Measurements from ENCODE around the gene TRIM46.

TRIM46 gene

GRCh38 chr1:155173478-155174323 is at the start of gene TRIM46:
TSS of gene TRIM46 (plus strand) at chr1:155173849. CDS start at chr1:155173967, 118 bp downstream.
- Histone ChIP-seq H3K4me1 (ENCODE audit: control insufficient read depth, insufficient read depth, low read length) (peaks cover 6% of the 10 kb centered on the region), H3K36me3 (ENCODE audit: control insufficient read depth, insufficient read depth, low read length) (peaks cover 41% of the 10 kb centered on the region), H3K9ac (ENCODE audit: low read depth, low read length) (peak within 1 kb of the TSS; percentile 55), H3K27ac (ENCODE audit: low read depth, low read length) (peak within 1 kb of the TSS; percentile 87), H3K9me3 (ENCODE audit: control insufficient read depth, insufficient read depth, low read length) (no peaks in the 10 kb centered on the region), H3K4me3 (ENCODE audit: low read depth, low read length) (peak within 1 kb of the TSS; percentile 83), H3K27me3 (ENCODE audit: control insufficient read depth, insufficient read depth, low read length) (no peaks in the 10 kb centered on the region)

- no peaks in the 10 kb centered on the region for H3K9me3 ChIP-seq (ENCODE audit: control insufficient read depth, insufficient read depth, low read length)
- H3K27ac ChIP-seq (ENCODE audit: low read depth, low read length) = no peak overlapping the region
- H3K27me3 ChIP-seq (ENCODE audit: control insufficient read depth, insufficient read depth, low read length) = peaks cover 71% of the 10 kb centered on the region
- H3K36me3 ChIP-seq (ENCODE audit: control insufficient read depth, insufficient read depth, low read length) = no peaks in the 10 kb centered on the region
- no peak overlapping the region for H3K4me3 ChIP-seq (ENCODE audit: low read depth, low read length)
- peaks cover 47% of the 10 kb centered on the region for H3K4me1 ChIP-seq (ENCODE audit: control insufficient read depth, insufficient read depth, low read length)
- H3K9ac ChIP-seq (ENCODE audit: low read depth, low read length) = no peak overlapping the region
Measured at GRCh38 chr1:155124503-155125463, 48.9 kb upstream of the TRIM46 start.

GRCh38 chr1:155125511-155125945 is 48.1 kb upstream of the TRIM46 start:
- Histone ChIP-seq H3K36me3 (ENCODE audit: control insufficient read depth, insufficient read depth, low read length) (no peaks in the 10 kb centered on the region), H3K27ac (ENCODE audit: low read depth, low read length) (no peak overlapping the region), H3K4me3 (ENCODE audit: low read depth, low read length) (peak overlapping the region; percentile 69), H3K4me1 (ENCODE audit: control insufficient read depth, insufficient read depth, low read length) (peaks cover 52% of the 10 kb centered on the region), H3K9ac (ENCODE audit: low read depth, low read length) (no peak overlapping the region), H3K27me3 (ENCODE audit: control insufficient read depth, insufficient read depth, low read length) (peaks cover 64% of the 10 kb centered on the region), H3K9me3 (ENCODE audit: control insufficient read depth, insufficient read depth, low read length) (no peaks in the 10 kb centered on the region)

- peaks cover 57% of the 10 kb centered on the region for H3K4me1 ChIP-seq (ENCODE audit: control insufficient read depth, insufficient read depth, low read length)
- H3K4me3 ChIP-seq (ENCODE audit: low read depth, low read length) = peak overlapping the region; percentile 69
- no peak overlapping the region for H3K9ac ChIP-seq (ENCODE audit: low read depth, low read length)
Measured at GRCh38 chr1:155125946-155126555, 47.6 kb upstream of the TRIM46 start.

GRCh38 chr1:155126556-155127104 is 47.0 kb upstream of the TRIM46 start:
- peaks cover 57% of the 10 kb centered on the region for H3K4me1 ChIP-seq (ENCODE audit: control insufficient read depth, insufficient read depth, low read length)
- peak overlapping the region; percentile 48 for H3K27ac ChIP-seq (ENCODE audit: low read depth, low read length)
- peaks cover 3% of the 10 kb centered on the region; the same call in 1 of the 2 replicates for H3K36me3 ChIP-seq (ENCODE audit: control insufficient read depth, insufficient read depth, low read length)
- peaks cover 59% of the 10 kb centered on the region for H3K27me3 ChIP-seq (ENCODE audit: control insufficient read depth, insufficient read depth, low read length)
- H3K4me3 ChIP-seq (ENCODE audit: low read depth, low read length) = peak overlapping the region; percentile 69
- H3K9ac ChIP-seq (ENCODE audit: low read depth, low read length) = no peak overlapping the region
- no peaks in the 10 kb centered on the region for H3K9me3 ChIP-seq (ENCODE audit: control insufficient read depth, insufficient read depth, low read length)

More at GRCh38 chr1:155125946-155126555, 47.6 kb upstream of the TRIM46 start:
- peaks cover 63% of the 10 kb centered on the region for H3K27me3 ChIP-seq (ENCODE audit: control insufficient read depth, insufficient read depth, low read length)
- no peaks in the 10 kb centered on the region for H3K36me3 ChIP-seq (ENCODE audit: control insufficient read depth, insufficient read depth, low read length)
- H3K9me3 ChIP-seq (ENCODE audit: control insufficient read depth, insufficient read depth, low read length) = no peaks in the 10 kb centered on the region
- peak overlapping the region; percentile 16 for H3K27ac ChIP-seq (ENCODE audit: low read depth, low read length)

- H3K4me3 ChIP-seq (ENCODE audit: low read depth, low read length) = peak within 1 kb of the TSS; percentile 69
- peak within 1 kb of the TSS; percentile 48 for H3K27ac ChIP-seq (ENCODE audit: low read depth, low read length)
- H3K36me3 ChIP-seq (ENCODE audit: control insufficient read depth, insufficient read depth, low read length) = peaks cover 6% of the 10 kb centered on the region; the same call in 1 of the 2 replicates
- no peak within 1 kb of the TSS for H3K9ac ChIP-seq (ENCODE audit: low read depth, low read length)
- H3K9me3 ChIP-seq (ENCODE audit: control insufficient read depth, insufficient read depth, low read length) = no peaks in the 10 kb centered on the region
- H3K27me3 ChIP-seq (ENCODE audit: control insufficient read depth, insufficient read depth, low read length) = peaks cover 59% of the 10 kb centered on the region
- peaks cover 57% of the 10 kb centered on the region for H3K4me1 ChIP-seq (ENCODE audit: control insufficient read depth, insufficient read depth, low read length)
Measured at GRCh38 chr1:155127105-155127966, 46.3 kb upstream of the TRIM46 start, which contains the start of gene EFNA1. TSS of gene EFNA1 (plus strand) at chr1:155127876. CDS start at chr1:155127978, 102 bp downstream.

GRCh38 chr1:155127967-155128754 is 45.5 kb upstream of the TRIM46 start:
- Histone ChIP-seq H3K36me3 (ENCODE audit: control insufficient read depth, insufficient read depth, low read length) (peaks cover 6% of the 10 kb centered on the region; the same call in 1 of the 2 replicates), H3K27me3 (ENCODE audit: control insufficient read depth, insufficient read depth, low read length) (peaks cover 59% of the 10 kb centered on the region), H3K4me3 (ENCODE audit: low read depth, low read length) (peak overlapping the region; percentile 69), H3K9me3 (ENCODE audit: control insufficient read depth, insufficient read depth, low read length) (no peaks in the 10 kb centered on the region), H3K27ac (ENCODE audit: low read depth, low read length) (no peak overlapping the region), H3K9ac (ENCODE audit: low read depth, low read length) (no peak overlapping the region), H3K4me1 (ENCODE audit: control insufficient read depth, insufficient read depth, low read length) (peaks cover 57% of the 10 kb centered on the region)

- Histone ChIP-seq H3K36me3 (ENCODE audit: control insufficient read depth, insufficient read depth, low read length) (peaks cover 12% of the 10 kb centered on the region; the same call in 1 of the 2 replicates), H3K9ac (ENCODE audit: low read depth, low read length) (no peak overlapping the region), H3K4me3 (ENCODE audit: low read depth, low read length) (peak overlapping the region; percentile 69), H3K4me1 (ENCODE audit: control insufficient read depth, insufficient read depth, low read length) (peaks cover 57% of the 10 kb centered on the region), H3K27ac (ENCODE audit: low read depth, low read length) (peak overlapping the region; percentile 79), H3K9me3 (ENCODE audit: control insufficient read depth, insufficient read depth, low read length) (no peaks in the 10 kb centered on the region), H3K27me3 (ENCODE audit: control insufficient read depth, insufficient read depth, low read length) (peaks cover 55% of the 10 kb centered on the region)
Measured at GRCh38 chr1:155128755-155129473, 44.7 kb upstream of the TRIM46 start.

Measured in HUES48 (cell line).